Endothelial cell of umbilical vein (primary cell): ENCODE data around the gene DNAJC2. TPM values are rescaled to one million over a fixed set of nuclear protein-coding genes. Genes with fewer than 3 reads are reported as not detected.

ENCODE experiments used
- BruUV-seq: library from RNA; stranded (reverse); fragments of 400-500 nt; replicated peaks from 2 replicates; lab custom pipeline; 2021; lab: Mats Ljungman, UMichigan
- CTCF ChIA-PET: fragments of 300-600, 350-600 bp; sonication (Branson Sonifier 250); formaldehyde crosslinking; loops from one replicate; lab custom pipeline; 2021; ENCODE audit warnings: antibody characterized with exemption, inconsistent platforms; lab: Charles Lee
- POLR2A ChIA-PET: fragments of 300-600, 350-600 bp; sonication (Branson Sonifier 250); formaldehyde crosslinking; loops from one replicate; lab custom pipeline; 2021; ENCODE audit warnings: antibody characterized with exemption, inconsistent platforms; lab: Charles Lee
- DNase-seq: peaks from one replicate; pipeline ENCODE4 v3.0.0-alpha.2; 2011; ENCODE audit warnings: low read depth, low spot score
- FAIRE-seq: peaks from 2 replicates; lab custom pipeline; 2011; peaks lifted over from hg19 to GRCh38; lab: Jason Lieb, UNC
- H2AFZ ChIP-seq: 2 replicates; pipeline ENCODE4 v1.6.0; 2012; ENCODE audit warnings: low read depth, low read length, control low read depth, inconsistent platforms
- H3K27ac ChIP-seq: 2 replicates; pipeline ENCODE4 v1.5.1; 2011; ENCODE audit warnings: low read depth, mild to moderate bottlenecking, control low read depth, low read length, moderate library complexity; ENCODE audit not compliant: insufficient read depth
- H3K27me3 ChIP-seq, 2 experiments: 2 replicates each; pipeline versions ENCODE4 v1.6.0 to v1.6.1; 2011; ENCODE audit warnings: low read length in 2 of 2, mixed read lengths in 1 of 2; ENCODE audit not compliant: control insufficient read depth in 2 of 2, insufficient read depth in 2 of 2
- H3K36me3 ChIP-seq, 2 experiments: 2 replicates in 1 of 2; 3 replicates in 1 of 2; pipeline ENCODE4 v1.5.1; 2011; ENCODE audit warnings: low read length in 2 of 2, mild to moderate bottlenecking in 1 of 2, moderate library complexity in 1 of 2; ENCODE audit not compliant: control insufficient read depth in 2 of 2, insufficient read depth in 2 of 2; ENCODE audit errors: extremely low read depth in 1 of 2
- H3K4me1 ChIP-seq: 3 replicates; pipeline ENCODE4 v1.5.1; 2011; ENCODE audit warnings: mild to moderate bottlenecking, low read length; ENCODE audit not compliant: control insufficient read depth, insufficient read depth; ENCODE audit errors: extremely low read depth
- H3K4me2 ChIP-seq: 2 replicates; pipeline ENCODE4 v1.6.1; 2011; ENCODE audit warnings: low read length, control low read depth, mixed read lengths; ENCODE audit not compliant: insufficient read depth
- H3K4me3 ChIP-seq, 3 experiments: fragments of 200-600 bp in 1 of 3; sonication (generic), shearing (Covaris generic) in 1 of 3; replicated peaks in 1 of 3; 2 replicates each; pipeline ENCODE4 v1.5.1; 2011 to 2016; ENCODE audit warnings: control low read depth in 3 of 3, low read length in 3 of 3, mild to moderate bottlenecking in 2 of 3, inconsistent platforms in 1 of 3, low read depth in 1 of 3, moderate library complexity in 1 of 3; ENCODE audit not compliant: insufficient read depth in 1 of 3
- H3K79me2 ChIP-seq: 2 replicates; pipeline ENCODE4 v1.6.0; 2012; ENCODE audit warnings: low read length, inconsistent platforms; ENCODE audit not compliant: control insufficient read depth, insufficient read depth
- H3K9ac ChIP-seq: replicated peaks from 2 replicates; pipeline ENCODE3; 2011; ENCODE audit warnings: low read length, control low read depth; ENCODE audit not compliant: insufficient read depth; ENCODE audit errors: extremely low read depth
- H3K9me1 ChIP-seq: replicated peaks from 3 replicates; pipeline ENCODE4 v1.6.0; 2011; ENCODE audit warnings: mild to moderate bottlenecking, low read length; ENCODE audit not compliant: control insufficient read depth, insufficient read depth; ENCODE audit errors: extremely low read depth
- H3K9me3 ChIP-seq: replicated peaks from 2 replicates; pipeline ENCODE4 v1.5.1; 2012; ENCODE audit warnings: low read length, inconsistent platforms; ENCODE audit not compliant: control insufficient read depth, insufficient read depth
- H4K20me1 ChIP-seq: replicated peaks from 2 replicates; pipeline ENCODE3; 2011; ENCODE audit warnings: mild to moderate bottlenecking, low read length; ENCODE audit not compliant: control insufficient read depth, insufficient read depth; ENCODE audit errors: extremely low read depth
- CTCF ChIP-seq, 2 donors: IDR thresholded peaks; 1 replicate in 1 of 2; 2 replicates in 1 of 2; pipeline ENCODE4 v1.5.1; 2011; ENCODE audit warnings: low read length in 2 of 2, mild to moderate bottlenecking in 2 of 2, moderate library complexity in 2 of 2, control low read depth in 1 of 2, inconsistent platforms in 1 of 2, low read depth in 1 of 2; ENCODE audit not compliant: insufficient read depth in 1 of 2; ENCODE audit errors: extremely low read depth in 1 of 2
- EZH2 ChIP-seq: IDR thresholded peaks from 2 replicates; pipeline ENCODE4 v1.6.1; 2012; ENCODE audit warnings: borderline replicate concordance, low read depth, mild to moderate bottlenecking, moderate library complexity, low read length, inconsistent platforms; ENCODE audit not compliant: severe bottlenecking
- FOS ChIP-seq: IDR thresholded peaks from 2 replicates; pipeline ENCODE4 v1.6.1; 2011; ENCODE audit warnings: mild to moderate bottlenecking, low read length, moderate library complexity, borderline replicate concordance; ENCODE audit not compliant: insufficient read depth
- GATA2 ChIP-seq: IDR thresholded peaks from 2 replicates; pipeline ENCODE4 v1.7.0; 2011; ENCODE audit warnings: low read depth, mild to moderate bottlenecking, moderate library complexity, mixed read lengths, low read length; ENCODE audit not compliant: insufficient read length, insufficient read depth
- JUN ChIP-seq: IDR thresholded peaks from 2 replicates; pipeline ENCODE4 v1.6.1; 2011; ENCODE audit warnings: borderline replicate concordance, low read depth; ENCODE audit not compliant: insufficient read length, insufficient read depth
- MAX ChIP-seq: IDR thresholded peaks from 2 replicates; pipeline ENCODE4 v1.6.1; 2011; ENCODE audit not compliant: insufficient read depth, insufficient read length
- MYC ChIP-seq: IDR thresholded peaks from one replicate; pipeline ENCODE4 v1.6.1; 2011; ENCODE audit warnings: mild to moderate bottlenecking, low read depth, low read length
- POLR2A ChIP-seq: IDR thresholded peaks from 2 replicates; pipeline ENCODE4 v1.6.1; 2012; ENCODE audit warnings: low read depth, mild to moderate bottlenecking, control low read depth, low read length
- POLR2AphosphoS5 ChIP-seq: IDR thresholded peaks from 2 replicates; pipeline ENCODE4 v1.6.1; 2012; ENCODE audit warnings: low read depth, mild to moderate bottlenecking, control low read depth, low read length, moderate library complexity; ENCODE audit not compliant: insufficient read depth
- dilution Hi-C: fragments of 300-500 bp; cut with MboI; formaldehyde crosslinking; loops from one replicate; pipeline ENCODE4 v1.15.0; 2019; ENCODE audit warnings: low sequenced_read_pairs; ENCODE audit not compliant: extremely low pct_ligation_motif_present
- intact Hi-C: fragments of 100-400 bp; cut with micrococcal nuclease; formaldehyde crosslinking; loops from one replicate; pipeline ENCODE4 v1.10.0; 2022
- polyA plus RNA-seq, 4 experiments: library from polyadenylated mRNA; depleted of rRNA in 3 of 4; stranded (reverse) in 3 of 4; unstranded in 1 of 4; fragments of >200 nt; gene quantifications; 2 replicates each; pipeline versions ENCODE4 v1.2.1 to v1.2.3, GENCODE V29; 2011 to 2012; ENCODE audit warnings: missing spikeins in 1 of 4
- total RNA-seq: library from RNA; stranded (reverse); gene quantifications from 2 replicates; pipeline ENCODE4 v1.2.3, GENCODE V29; 2021

Gene DNAJC2
- total and polyA plus RNA-seq, 2 donors (not counting 3 experiments of a cell fraction or from before 2014, with no cell fraction given), result 8.4 to 36.3 TPM

- Histone ChIP-seq H2AFZ (no peak overlapping the region), H3K4me2 (no peak overlapping the region), H3K27me3 (peaks cover 3 to 7% of the 10 kb centered on the region in 2 experiments), H3K4me3 (no peak overlapping the region), H3K36me3 (no peaks in the 10 kb centered on the region), H3K9ac (no peak overlapping the region), H3K9me3 (no peaks in the 10 kb centered on the region), H3K79me2 (no peaks in the 10 kb centered on the region), H3K4me1 (no peaks in the 10 kb centered on the region), H3K27ac (no peak overlapping the region), H3K9me1 (no peaks in the 10 kb centered on the region), H4K20me1 (no peaks in the 10 kb centered on the region)
- no peak for FAIRE-seq
- TF ChIP-seq GATA2, result no peak
- no peak for TF ChIP-seq CTCF (IDR thresholded peaks at IDR 0.05; ENCODE audit: extremely low read depth in 1 of 2, insufficient read depth in 1 of 2, low read depth in 1 of 2, low read length in 2 of 2)
- no peak for TF ChIP-seq MYC
- no peak for TF ChIP-seq EZH2
- TF ChIP-seq JUN, result no peak
- no peak for TF ChIP-seq POLR2A
- no peak for TF ChIP-seq MAX
- TF ChIP-seq FOS, result no peak
- TF ChIP-seq POLR2AphosphoS5, result no peak
- dilution Hi-C loops, result no loop called here
- intact Hi-C loops, result no loop called here
- POLR2A ChIA-PET, result no interaction called here
- no peak for DNase-seq
- CTCF ChIA-PET, result no interaction called here
- BruUV-seq, result no TSS peak
Measured at GRCh38 chr7:103382032-103382402, 37.5 kb upstream of the DNAJC2 start.
